Measurements from ENCODE around the gene MRPS27.

The MRPS27 gene

DNA sequence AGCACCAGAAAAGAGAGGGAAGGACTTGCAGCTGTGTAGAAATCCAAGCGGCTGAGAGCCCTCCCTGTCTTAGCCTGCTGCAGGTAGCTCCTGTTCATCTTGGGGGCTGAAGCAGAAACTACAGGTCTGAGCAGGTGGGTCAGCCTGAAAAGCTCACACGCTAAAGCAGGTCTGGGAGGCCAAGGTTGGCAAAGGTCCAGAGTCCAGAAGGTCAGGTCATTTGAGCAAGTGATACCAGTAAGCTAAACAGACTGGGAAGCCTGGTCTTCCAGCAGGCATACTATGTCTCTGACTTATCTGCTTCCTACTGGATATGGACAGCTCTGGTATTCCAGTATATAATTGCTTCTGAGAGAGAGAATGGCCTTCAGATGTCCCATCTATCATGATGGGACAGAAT is 26.4 kb upstream of the MRPS27 start:
- TF ChIP-seq, protein P1, sequence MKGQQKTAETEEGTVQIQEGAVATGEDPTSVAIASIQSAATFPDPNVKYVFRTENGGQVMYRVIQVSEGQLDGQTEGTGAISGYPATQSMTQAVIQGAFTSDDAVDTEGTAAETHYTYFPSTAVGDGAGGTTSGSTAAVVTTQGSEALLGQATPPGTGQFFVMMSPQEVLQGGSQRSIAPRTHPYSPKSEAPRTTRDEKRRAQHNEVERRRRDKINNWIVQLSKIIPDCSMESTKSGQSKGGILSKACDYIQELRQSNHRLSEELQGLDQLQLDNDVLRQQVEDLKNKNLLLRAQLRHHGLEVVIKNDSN (IDR thresholded peaks at IDR 0.05) = no peak
- TF ChIP-seq RAD21 (IDR thresholded peaks at IDR 0.05; ENCODE audit: low read depth) (no peak), CEBPB (IDR thresholded peaks at IDR 0.05) (no peak), TCF12 (IDR thresholded peaks at IDR 0.05; ENCODE audit: low read depth) (no peak), TAF1 (IDR thresholded peaks at IDR 0.05; ENCODE audit: low read depth) (no peak), NFIC (IDR thresholded peaks at IDR 0.05) (no peak), EP300 (IDR thresholded peaks at IDR 0.05; ENCODE audit: borderline replicate concordance) (no peak), YY1 (IDR thresholded peaks at IDR 0.05; ENCODE audit: low read depth) (no peak), EGR1 (IDR thresholded peaks at IDR 0.05) (no peak)

DNA sequence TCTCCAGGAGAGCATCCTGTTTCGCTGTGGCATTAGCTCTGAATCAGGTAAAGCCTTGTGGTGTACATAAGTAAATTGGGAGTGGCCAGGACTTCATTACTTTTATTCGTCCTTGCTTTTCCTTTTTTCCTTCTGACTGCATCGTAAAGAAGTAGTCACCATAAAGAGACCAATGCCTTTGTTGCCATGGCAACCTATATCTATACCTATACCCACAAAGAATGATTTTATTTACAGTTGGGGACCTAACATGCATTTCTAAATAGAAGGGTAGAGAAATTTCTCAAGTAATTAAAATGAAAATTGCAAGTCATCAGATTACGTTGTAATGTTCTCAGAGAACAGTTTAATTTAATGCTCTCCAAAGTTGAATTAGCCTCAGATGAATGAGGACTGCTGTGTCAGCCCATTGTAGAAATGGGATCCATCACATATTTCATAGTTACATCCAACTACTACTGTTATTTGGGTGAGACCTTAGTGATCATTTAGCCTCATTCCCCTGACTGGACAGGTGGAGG is 18.7 kb upstream of the MRPS27 start:
- no peak for TF ChIP-seq NFIC (IDR thresholded peaks at IDR 0.05)
- TF ChIP-seq TAF1 (IDR thresholded peaks at IDR 0.05; ENCODE audit: low read depth) = no peak
- TF ChIP-seq EGR1 (IDR thresholded peaks at IDR 0.05) = no peak
- no peak for TF ChIP-seq TCF12 (IDR thresholded peaks at IDR 0.05; ENCODE audit: low read depth)

DNA sequence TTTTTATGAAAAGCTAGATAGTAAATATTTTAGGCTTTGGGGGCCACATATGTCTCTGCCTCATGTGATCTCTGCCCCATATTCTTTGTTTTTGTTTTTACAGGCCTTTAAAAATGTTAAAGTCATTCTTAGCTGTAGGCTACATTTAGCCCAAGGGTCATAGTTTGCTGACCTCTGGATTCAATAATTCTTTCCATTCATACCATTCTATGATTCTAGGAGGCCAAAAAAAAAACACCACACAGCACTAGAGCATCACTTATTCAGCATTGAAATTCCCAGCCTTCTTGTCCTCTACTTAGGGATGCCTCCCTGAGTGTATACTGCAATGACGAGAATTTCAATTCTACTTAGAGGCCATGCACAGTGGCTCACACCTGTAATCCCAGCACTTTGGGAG is 17.1 kb upstream of the MRPS27 start:
- TF ChIP-seq ZBTB7A (IDR thresholded peaks at IDR 0.05; ENCODE audit: low read depth) (no peak), EGR1 (IDR thresholded peaks at IDR 0.05) (no peak), TCF12 (IDR thresholded peaks at IDR 0.05; ENCODE audit: low read depth) (no peak), FOXM1 (IDR thresholded peaks at IDR 0.05; ENCODE audit: borderline replicate concordance, low read depth) (no peak), CREB1 (IDR thresholded peaks at IDR 0.05; ENCODE audit: low read depth) (no peak), TAF1 (IDR thresholded peaks at IDR 0.05; ENCODE audit: low read depth) (no peak), RAD21 (IDR thresholded peaks at IDR 0.05; ENCODE audit: low read depth) (no peak), NFIC (IDR thresholded peaks at IDR 0.05) (no peak), TEAD4 (IDR thresholded peaks at IDR 0.05) (no peak), EP300 (IDR thresholded peaks at IDR 0.05; ENCODE audit: borderline replicate concordance) (no peak), YY1 (IDR thresholded peaks at IDR 0.05; ENCODE audit: low read depth) (no peak), CEBPB (IDR thresholded peaks at IDR 0.05) (no peak)
- TF ChIP-seq, protein P1 (IDR thresholded peaks at IDR 0.05) = no peak
- TF ChIP-seq, protein P2, sequence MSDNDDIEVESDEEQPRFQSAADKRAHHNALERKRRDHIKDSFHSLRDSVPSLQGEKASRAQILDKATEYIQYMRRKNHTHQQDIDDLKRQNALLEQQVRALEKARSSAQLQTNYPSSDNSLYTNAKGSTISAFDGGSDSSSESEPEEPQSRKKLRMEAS (IDR thresholded peaks at IDR 0.05) = no peak
- TF ChIP-seq, protein P3, sequence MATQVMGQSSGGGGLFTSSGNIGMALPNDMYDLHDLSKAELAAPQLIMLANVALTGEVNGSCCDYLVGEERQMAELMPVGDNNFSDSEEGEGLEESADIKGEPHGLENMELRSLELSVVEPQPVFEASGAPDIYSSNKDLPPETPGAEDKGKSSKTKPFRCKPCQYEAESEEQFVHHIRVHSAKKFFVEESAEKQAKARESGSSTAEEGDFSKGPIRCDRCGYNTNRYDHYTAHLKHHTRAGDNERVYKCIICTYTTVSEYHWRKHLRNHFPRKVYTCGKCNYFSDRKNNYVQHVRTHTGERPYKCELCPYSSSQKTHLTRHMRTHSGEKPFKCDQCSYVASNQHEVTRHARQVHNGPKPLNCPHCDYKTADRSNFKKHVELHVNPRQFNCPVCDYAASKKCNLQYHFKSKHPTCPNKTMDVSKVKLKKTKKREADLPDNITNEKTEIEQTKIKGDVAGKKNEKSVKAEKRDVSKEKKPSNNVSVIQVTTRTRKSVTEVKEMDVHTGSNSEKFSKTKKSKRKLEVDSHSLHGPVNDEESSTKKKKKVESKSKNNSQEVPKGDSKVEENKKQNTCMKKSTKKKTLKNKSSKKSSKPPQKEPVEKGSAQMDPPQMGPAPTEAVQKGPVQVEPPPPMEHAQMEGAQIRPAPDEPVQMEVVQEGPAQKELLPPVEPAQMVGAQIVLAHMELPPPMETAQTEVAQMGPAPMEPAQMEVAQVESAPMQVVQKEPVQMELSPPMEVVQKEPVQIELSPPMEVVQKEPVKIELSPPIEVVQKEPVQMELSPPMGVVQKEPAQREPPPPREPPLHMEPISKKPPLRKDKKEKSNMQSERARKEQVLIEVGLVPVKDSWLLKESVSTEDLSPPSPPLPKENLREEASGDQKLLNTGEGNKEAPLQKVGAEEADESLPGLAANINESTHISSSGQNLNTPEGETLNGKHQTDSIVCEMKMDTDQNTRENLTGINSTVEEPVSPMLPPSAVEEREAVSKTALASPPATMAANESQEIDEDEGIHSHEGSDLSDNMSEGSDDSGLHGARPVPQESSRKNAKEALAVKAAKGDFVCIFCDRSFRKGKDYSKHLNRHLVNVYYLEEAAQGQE (IDR thresholded peaks at IDR 0.05; ENCODE audit: low read depth) = no peak

DNA sequence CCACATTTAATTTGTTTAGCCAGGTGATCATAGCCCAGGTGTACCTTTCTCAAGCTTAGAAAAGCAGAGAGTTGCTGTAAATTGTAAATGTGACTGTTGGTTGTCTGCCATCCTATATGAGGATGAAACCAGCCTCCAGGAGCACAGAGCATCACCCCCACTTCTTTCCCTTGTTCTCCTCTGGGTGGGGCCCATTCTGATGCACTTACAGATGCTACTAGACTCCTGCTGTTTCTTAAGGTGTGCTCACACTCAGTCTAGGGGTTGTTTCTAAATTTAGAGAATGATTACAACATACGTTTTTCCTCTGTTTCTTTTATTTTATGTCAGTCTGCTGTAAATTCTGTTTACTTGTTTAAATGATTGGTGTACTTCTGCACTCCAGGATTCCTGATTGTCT is 10.7 kb upstream of the MRPS27 start:
- TF ChIP-seq CREB1 (IDR thresholded peaks at IDR 0.05; ENCODE audit: low read depth) = no peak
- TF ChIP-seq, protein P3 (IDR thresholded peaks at IDR 0.05; ENCODE audit: low read depth) = no peak
- no peak for TF ChIP-seq ZBTB7A (IDR thresholded peaks at IDR 0.05; ENCODE audit: low read depth)
- no peak for TF ChIP-seq TEAD4 (IDR thresholded peaks at IDR 0.05)
- no peak for TF ChIP-seq TAF1 (IDR thresholded peaks at IDR 0.05; ENCODE audit: low read depth)
- no peak for TF ChIP-seq RAD21 (IDR thresholded peaks at IDR 0.05; ENCODE audit: low read depth)
- TF ChIP-seq EP300 (IDR thresholded peaks at IDR 0.05; ENCODE audit: borderline replicate concordance) = no peak
- no peak for TF ChIP-seq CEBPB (IDR thresholded peaks at IDR 0.05)
- TF ChIP-seq, protein P2 (IDR thresholded peaks at IDR 0.05) = no peak
- TF ChIP-seq TCF12 (IDR thresholded peaks at IDR 0.05; ENCODE audit: low read depth) = no peak
- TF ChIP-seq EGR1 (IDR thresholded peaks at IDR 0.05) = no peak
- no peak for TF ChIP-seq FOXM1 (IDR thresholded peaks at IDR 0.05; ENCODE audit: borderline replicate concordance, low read depth)

DNA sequence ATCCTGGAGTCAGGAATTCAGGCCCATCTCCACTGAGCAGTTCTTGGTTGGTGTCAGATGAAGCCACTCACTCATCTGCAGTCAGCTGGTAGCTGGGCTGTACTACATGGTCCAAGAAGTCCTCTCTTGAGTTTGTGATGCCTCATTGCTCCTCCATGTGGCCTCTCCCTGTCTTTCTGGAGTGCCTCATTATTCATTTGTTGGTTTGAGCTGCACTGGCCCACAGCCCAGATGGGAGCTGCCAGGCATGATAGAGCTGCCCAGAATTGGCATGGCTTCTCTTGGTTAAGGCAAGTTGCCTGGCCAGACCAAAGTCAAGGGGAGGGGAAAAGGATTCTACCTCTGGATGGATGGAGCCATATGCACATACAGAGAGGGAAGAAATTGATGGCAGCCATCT is 8.1 kb upstream of the MRPS27 start:
- TF ChIP-seq TEAD4 (IDR thresholded peaks at IDR 0.05) = peak; percentile 34; the same call in 1 of the 2 replicates
- TF ChIP-seq, protein P1 (IDR thresholded peaks at IDR 0.05) = no peak
- peak; percentile 46; the same call in 1 of the 2 replicates for TF ChIP-seq YY1 (IDR thresholded peaks at IDR 0.05; ENCODE audit: low read depth)
- TF ChIP-seq, protein P2 (IDR thresholded peaks at IDR 0.05) = 0 out of 2 replicates have a peak, but pooled peaks have one; percentile 47
- peak; percentile 72 for TF ChIP-seq NFIC (IDR thresholded peaks at IDR 0.05)
- TF ChIP-seq FOXM1 (IDR thresholded peaks at IDR 0.05; ENCODE audit: borderline replicate concordance, low read depth) = no peak

Data from Ishikawa (cell line).